Psoas muscle (tissue), 8 donors: ENCODE measurements around the gene KAZN. TPM values are rescaled to one million over a fixed set of nuclear protein-coding genes. Genes with fewer than 3 reads are reported as not detected.

Source experiments
- ATAC-seq, 4 donors: fragments of 200-7000 bp; cut with Tn5 transposase; one replicate each; pipeline ENCODE4 v1.9.1; 2020; ENCODE audit warnings: moderate library complexity in 3 of 4, mild to moderate bottlenecking in 2 of 4
- DNase-seq, 2 donors: peaks; one replicate each; pipeline ENCODE4 v3.0.0-alpha.2; 2020
- H3K27ac ChIP-seq: fragments of 200-600 bp; one replicate; pipeline ENCODE4 v1.8.0; 2022
- H3K27me3 ChIP-seq, 3 donors: fragments of 200-600 bp in 1 of 3; one replicate each; pipeline versions ENCODE4 v1.6.1 to v1.8.0; 2013 to 2022; ENCODE audit warnings: low read length in 2 of 3, mild to moderate bottlenecking in 2 of 3, moderate library complexity in 1 of 3; ENCODE audit not compliant: insufficient read depth in 3 of 3
- H3K36me3 ChIP-seq, 2 donors: fragments of 200-600 bp in 1 of 2; one replicate each; pipeline versions ENCODE4 v1.6.1 to v1.8.0; 2013 to 2022; ENCODE audit warnings: low read depth in 1 of 2, mild to moderate bottlenecking in 1 of 2, moderate library complexity in 1 of 2; ENCODE audit not compliant: insufficient read depth in 1 of 2
- H3K4me1 ChIP-seq: fragments of 200-600 bp; one replicate; pipeline ENCODE4 v1.8.0; 2022
- H3K4me3 ChIP-seq: fragments of 200-600 bp; one replicate; pipeline ENCODE4 v1.8.0; 2022; ENCODE audit warnings: mild to moderate bottlenecking
- H3K9me3 ChIP-seq: fragments of 200-600 bp; one replicate; pipeline ENCODE4 v1.8.0; 2022
- WGBS, 3 donors: extraction: QIAGEN DNeasy Blood & Tissue Kit; methylation state at CpG; one replicate each; pipeline versions ENCODE4 v1.1.6 to v1.1.7; 2013; 5-methylcytosine and 5-hydroxymethylcytosine counted together
- intact Hi-C, 2 donors: fragments of 100-400 bp; cut with DNase I; formaldehyde crosslinking; loops; one replicate each; pipeline versions ENCODE4 v1.11.0 to v1.14.2; 2022
- polyA plus RNA-seq, 3 donors: library from polyadenylated mRNA; stranded (reverse); fragments of 200-250 nt; gene quantifications; one replicate each; pipeline ENCODE4 v1.2.3, GENCODE V29; 2013
- total RNA-seq, 4 donors: library from RNA; stranded (reverse); fragmentation: NEBNext Ultra II Directional in 2 of 4; extraction: Animal tissue kit (Norgen Biotek cat#: 25700) in 2 of 4; gene quantifications; one replicate each; pipeline versions ENCODE4 v1.2.1 to v1.2.4, GENCODE V29; 2021 to 2023
- TF ChIP-seq, protein P1 (sequence below): fragments of 200-600 bp; IDR thresholded peaks from one replicate; pipeline ENCODE4 v1.8.0; 2022; ENCODE audit warnings: antibody characterized with exemption
- donor health status: healthy with polysubstance abuse.
- donor health status: DM: no; HTN: no; CAD: no; lungs with moderate emphysema.
- donor health status: Bipolar disorder and iron deficiency.
- donor health status: healthy.
- donor health status: DM: yes; HTN: yes; CAD: no.
- donor health status: DM: no; HTN: no; CAD: no.
- donor health status: DM: no; HTN: no; CAD: no.
- donor health status: DM: yes; HTN: yes; CAD: no.

Gene KAZN
- total and polyA plus RNA-seq, 7 donors: 0.23 to 2.3 (median 0.97) TPM

DNA sequence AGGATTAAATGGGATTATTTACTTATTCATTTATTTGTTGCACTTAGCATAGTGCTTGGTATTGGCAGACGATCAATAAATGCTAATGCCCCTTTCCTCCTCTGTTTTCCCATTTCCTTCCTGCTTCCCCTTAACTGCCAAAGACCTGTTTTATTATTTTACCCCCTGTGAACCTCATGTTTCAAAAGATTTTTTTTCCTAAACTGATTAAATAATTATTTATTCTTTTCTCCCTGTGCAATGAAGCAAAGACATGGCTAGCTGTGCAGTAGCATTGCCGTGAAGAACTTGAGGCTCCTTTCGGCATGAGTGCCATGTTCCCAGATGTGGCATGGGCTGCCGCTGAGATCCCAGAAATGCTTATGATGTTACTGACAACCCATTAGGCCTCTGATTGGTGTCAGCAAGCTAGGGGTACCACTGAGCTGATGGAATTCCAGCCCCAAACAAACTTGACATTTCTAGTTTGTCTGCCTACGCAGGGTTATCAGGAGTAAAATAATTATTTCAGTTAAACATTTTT lies 288.6 kb downstream of the KAZN start:
- no peak overlapping the region for H3K27ac ChIP-seq
- no peaks in the 10 kb centered on the region for H3K9me3 ChIP-seq
- no peak for DNase-seq
- 86 to 88% (median 86%) methylated on average over 5 of the region's 5 CpGs for WGBS, 3 donors
- H3K4me1 ChIP-seq: no peaks in the 10 kb centered on the region
- H3K27me3 ChIP-seq: no peaks in the 10 kb centered on the region
- TF ChIP-seq, protein P1, sequence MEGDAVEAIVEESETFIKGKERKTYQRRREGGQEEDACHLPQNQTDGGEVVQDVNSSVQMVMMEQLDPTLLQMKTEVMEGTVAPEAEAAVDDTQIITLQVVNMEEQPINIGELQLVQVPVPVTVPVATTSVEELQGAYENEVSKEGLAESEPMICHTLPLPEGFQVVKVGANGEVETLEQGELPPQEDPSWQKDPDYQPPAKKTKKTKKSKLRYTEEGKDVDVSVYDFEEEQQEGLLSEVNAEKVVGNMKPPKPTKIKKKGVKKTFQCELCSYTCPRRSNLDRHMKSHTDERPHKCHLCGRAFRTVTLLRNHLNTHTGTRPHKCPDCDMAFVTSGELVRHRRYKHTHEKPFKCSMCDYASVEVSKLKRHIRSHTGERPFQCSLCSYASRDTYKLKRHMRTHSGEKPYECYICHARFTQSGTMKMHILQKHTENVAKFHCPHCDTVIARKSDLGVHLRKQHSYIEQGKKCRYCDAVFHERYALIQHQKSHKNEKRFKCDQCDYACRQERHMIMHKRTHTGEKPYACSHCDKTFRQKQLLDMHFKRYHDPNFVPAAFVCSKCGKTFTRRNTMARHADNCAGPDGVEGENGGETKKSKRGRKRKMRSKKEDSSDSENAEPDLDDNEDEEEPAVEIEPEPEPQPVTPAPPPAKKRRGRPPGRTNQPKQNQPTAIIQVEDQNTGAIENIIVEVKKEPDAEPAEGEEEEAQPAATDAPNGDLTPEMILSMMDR: no peak
- no peak for ATAC-seq
- intact Hi-C loops: no loop called here
- H3K4me3 ChIP-seq: no peak overlapping the region
- no peaks in the 10 kb centered on the region for H3K36me3 ChIP-seq

DNA sequence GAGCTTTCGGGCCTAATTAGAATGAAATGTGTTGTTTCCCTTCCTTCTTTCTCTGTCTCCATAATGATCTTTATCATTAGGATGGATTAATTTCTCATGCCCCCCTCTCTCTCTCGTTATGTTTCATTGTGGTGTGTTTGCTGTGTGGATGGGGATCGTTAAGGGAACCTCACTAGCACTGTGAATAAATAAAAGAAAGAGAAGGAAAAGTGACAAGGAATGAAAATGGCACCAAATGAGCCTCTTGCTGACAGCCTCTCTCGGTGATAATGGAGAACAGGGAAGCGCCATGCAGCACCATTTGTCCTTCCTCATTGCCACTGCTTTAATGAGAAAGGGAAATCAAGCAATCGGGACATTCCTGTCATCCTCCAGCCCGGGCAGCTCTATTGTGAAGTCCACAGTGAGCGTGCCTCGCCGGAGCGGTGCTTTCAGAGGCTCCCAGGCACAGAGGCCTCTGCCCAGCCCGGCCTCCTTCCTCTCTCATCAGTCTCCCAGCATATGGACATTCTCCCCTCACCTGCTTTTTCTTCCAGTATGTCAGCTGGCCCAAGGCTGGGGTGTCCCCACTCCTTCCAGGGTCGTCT lies 289.4 kb downstream of the KAZN start:
- WGBS, 3 donors: 72 to 80% (median 76%) methylated on average over 13 of the region's 13 CpGs
- TF ChIP-seq, protein P1: no peak
- ATAC-seq (no peak), DNase-seq (no peak)
- intact Hi-C loops: no loop called here
- Histone ChIP-seq H3K4me1 (no peaks in the 10 kb centered on the region), H3K36me3 (no peaks in the 10 kb centered on the region), H3K9me3 (no peaks in the 10 kb centered on the region), H3K27me3 (no peaks in the 10 kb centered on the region), H3K4me3 (no peak overlapping the region), H3K27ac (no peak overlapping the region)

DNA sequence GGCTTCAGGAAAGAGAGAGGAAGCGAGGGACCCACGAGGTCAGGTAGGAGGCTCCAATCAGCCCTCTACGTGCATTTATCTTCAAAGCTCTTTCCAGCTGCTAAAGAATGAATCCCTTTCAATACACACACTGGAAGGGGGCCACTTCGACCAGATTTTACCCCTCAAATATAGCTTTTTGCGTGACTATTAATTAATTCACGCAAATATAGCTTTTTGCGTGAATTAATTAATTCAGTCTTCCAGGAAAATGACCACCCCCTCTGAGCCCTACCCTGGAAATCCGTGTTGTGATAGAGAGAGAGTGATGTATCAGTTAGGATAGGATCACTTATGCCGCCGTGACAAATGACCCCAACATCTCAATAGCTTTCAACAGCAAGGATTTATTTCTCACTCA lies 289.9 kb downstream of the KAZN start:
- DNase-seq (no peak), ATAC-seq (no peak)
- Histone ChIP-seq H3K4me1 (no peaks in the 10 kb centered on the region), H3K9me3 (no peaks in the 10 kb centered on the region), H3K36me3 (no peaks in the 10 kb centered on the region), H3K27ac (no peak overlapping the region), H3K4me3 (no peak overlapping the region), H3K27me3 (no peaks in the 10 kb centered on the region)
- TF ChIP-seq, protein P1: no peak
- WGBS, 3 donors: 86 to 92% (median 87%) methylated on average over 10 of the region's 10 CpGs
- intact Hi-C loops: no loop called here

DNA sequence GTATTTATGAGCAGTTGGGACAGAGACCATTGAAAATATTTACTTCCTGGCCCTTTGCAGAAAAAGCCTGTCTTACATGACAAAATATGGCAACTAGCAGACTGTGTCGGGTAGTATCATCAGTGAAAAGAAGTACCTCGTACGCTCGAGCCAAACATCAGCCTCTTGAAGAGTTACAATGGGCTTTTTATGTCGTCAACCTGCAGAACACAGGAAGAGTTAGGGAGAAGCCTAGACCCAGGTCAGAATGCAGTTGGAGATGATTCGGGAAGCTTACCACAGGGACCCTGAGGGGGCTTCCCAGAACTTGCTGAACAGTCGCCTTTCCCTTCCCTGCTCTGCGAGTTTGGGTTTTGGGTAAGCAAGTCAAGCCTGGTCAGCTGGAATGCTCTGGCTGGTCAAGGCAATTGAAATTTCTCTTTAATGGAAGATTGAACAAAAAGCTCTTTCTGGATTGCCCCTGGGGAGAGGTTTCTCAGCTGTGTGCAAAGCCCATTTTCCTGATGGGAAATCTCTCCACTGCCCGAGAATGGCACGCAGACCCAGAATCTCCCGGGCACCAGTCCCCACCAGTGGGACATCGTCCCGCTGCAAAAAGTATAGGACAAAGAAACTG lies 291.4 kb downstream of the KAZN start:
- Histone ChIP-seq H3K36me3 (no peaks in the 10 kb centered on the region), H3K27ac (no peak overlapping the region), H3K4me1 (no peaks in the 10 kb centered on the region), H3K4me3 (no peak overlapping the region), H3K9me3 (no peaks in the 10 kb centered on the region), H3K27me3 (peaks cover 0 to 8% (median 0%) of the 10 kb centered on the region in 3 donors)
- intact Hi-C loops: no loop called here
- DNase-seq: no peak
- TF ChIP-seq, protein P1: no peak
- WGBS, 3 donors: 68 to 70% (median 69%) methylated on average over 13 of the region's 13 CpGs
- ATAC-seq: no peak
